GM18873 (cell line): ENCODE measurements around the gene FBN3.

Source experiments
- ATAC-seq: cut with Tn5 transposase; IDR thresholded peaks from one replicate; pipeline ENCODE4 v1.9.1; 2021; ENCODE audit warnings: mild to moderate bottlenecking, moderate library complexity, moderate number of reproducible peaks; ENCODE audit not compliant: unreplicated experiment, low FRiP score

The FBN3 gene

GRCh38 chr19:8069096-8069973 is 80.1 kb downstream of the FBN3 start:
- no peak for ATAC-seq

DNA sequence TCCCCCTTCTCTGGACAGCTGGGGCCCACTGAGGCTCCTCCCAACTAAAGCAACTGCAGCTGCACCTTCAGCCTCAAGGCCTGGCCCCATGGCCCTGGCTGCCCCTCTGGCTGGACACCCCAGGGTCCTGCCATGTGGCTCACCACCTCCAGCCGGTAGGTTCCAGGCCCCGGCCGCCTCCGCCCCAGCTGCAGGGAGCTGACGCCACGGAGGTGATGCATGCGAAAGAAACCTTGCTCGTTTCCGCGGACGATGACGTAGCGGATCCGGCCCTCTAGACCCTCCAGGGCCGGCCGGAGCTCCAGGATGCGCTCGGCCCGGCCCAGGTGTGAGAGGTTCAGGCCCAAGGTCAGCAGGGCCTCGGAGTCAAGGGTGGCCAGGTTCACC is 83.5 kb downstream of the FBN3 start:
- no peak for ATAC-seq

- no peak for ATAC-seq
These were observed 84.2 kb downstream of the FBN3 start for GRCh38 chr19:8064911-8065874.

DNA sequence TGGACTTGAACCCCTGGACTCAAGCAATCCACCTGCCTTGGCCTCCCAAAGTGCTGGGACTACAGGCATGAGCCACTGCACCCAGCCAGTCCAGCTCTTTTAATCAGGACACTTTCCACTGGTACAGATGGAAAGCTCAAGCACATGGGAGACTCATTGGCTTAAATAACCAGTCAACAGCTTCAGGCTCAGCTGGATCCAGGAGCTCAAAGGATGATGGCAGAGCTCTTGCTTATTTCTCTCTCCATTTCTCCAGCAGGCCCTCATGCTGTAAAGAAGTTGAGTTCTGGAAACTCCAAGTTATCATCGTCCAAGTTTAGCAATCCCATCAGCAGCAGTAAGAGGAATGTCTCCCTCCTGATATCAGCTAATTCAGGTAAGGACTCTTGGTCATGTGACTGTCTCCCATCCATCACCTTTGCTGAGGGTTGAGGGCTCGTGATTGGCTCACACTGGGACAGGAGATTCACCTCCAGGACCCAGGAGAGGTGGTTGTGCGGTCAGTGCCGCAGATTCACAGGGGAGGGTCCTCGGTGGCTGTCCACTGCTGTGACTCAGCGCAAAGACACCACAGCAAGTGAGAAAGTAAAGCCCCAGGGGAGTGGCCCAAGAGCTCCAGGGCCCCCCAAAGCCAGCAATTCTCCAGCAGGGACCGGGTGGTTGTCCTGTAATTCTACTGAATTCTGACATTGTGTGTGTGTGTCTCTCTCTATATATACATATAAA is 91.7 kb downstream of the FBN3 start:
- no peak for ATAC-seq

- no peak for ATAC-seq
These were observed 92.9 kb downstream of the FBN3 start for GRCh38 chr19:8056533-8056932.

DNA sequence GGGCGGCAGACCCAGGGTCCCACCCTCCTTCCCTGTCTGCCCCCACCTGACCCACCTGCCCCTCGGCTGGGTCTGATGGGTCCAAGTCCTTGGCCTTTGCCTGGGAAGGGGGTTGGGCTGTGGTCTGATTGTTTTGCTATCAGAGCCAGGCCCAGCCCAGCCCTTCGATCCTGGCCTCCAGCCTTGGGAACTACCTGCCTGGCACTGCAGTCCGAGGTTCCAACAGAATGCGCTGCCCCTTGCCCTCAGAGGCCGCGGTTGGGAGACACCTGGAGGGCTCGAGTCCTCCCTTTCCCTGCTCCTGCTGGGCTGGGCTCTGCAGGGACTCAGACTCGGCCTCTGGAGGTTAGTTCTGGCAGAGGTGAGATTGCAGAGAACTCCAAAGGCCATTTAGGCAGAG is 95.2 kb downstream of the FBN3 start:
- no peak for ATAC-seq

DNA sequence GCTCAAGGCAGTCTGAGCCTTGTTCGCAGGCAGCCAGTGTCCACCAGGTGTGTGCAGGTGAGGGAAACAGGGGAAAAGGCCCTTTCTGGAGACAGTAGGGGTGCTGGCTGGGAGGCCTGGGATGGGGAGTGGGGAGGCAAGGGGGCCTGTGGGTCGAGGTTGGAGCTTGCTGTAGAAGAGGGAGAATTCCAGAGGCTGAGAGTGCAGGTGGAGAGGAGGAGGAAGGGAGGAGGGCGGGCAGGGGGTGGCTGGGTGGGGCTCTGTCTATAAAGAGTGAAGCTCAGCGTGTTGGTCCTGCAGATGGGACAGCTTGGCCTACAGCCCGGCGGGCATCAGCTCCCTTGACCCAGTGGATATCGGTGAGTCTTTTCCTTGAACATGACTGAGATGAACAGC is 96.9 kb downstream of the FBN3 start, which contains the start of gene CCL25:
Gene CCL25, plus strand, starts transcription at position 297 of the 396 bp plus-strand sequence. CDS start 290 bp downstream, outside the sequence.
- ATAC-seq: no peak

GRCh38 chr19:8050274-8051096 is 98.9 kb downstream of the FBN3 start:
- ATAC-seq: peak; percentile 68

- no peak for ATAC-seq
These were observed 102.7 kb downstream of the FBN3 start for GRCh38 chr19:8046569-8047165.

DNA sequence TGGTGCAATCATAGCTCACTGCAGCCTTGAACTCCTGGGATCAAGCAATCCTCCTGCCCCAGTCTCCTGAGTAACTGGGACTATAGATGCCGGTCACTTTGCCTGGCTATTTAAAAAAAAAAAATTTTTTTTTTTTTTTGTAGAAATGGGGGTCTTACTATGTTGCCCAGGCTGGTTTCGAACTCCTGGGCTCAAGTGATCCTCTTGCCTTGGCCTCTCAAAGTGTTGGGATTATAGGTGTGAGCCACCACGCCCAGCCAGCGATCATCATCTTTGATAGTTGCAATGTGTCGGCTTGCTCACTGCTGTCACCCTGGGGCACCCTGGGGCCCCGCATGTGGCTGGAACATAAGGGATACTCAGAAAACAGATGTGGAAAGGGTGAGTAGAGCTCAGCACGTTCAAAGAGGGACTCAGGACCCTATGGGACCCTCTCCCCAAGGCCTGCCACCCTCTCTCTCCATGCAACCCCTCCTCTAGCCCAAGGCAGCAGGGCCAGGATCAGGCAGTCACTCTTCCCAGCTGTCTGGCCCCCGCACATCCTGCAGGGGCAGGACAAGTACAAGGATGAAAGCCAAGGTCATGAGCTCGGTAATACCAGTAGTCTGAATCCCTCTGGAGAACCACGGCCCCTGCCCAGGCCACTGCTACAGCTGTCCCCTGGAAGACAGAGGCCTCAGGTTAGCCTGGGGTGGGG is 103.4 kb downstream of the FBN3 start:
- no peak for ATAC-seq

GRCh38 chr19:8044018-8044417 is 105.4 kb downstream of the FBN3 start:
- ATAC-seq: no peak

- ATAC-seq: no peak
These were observed 106.5 kb downstream of the FBN3 start for GRCh38 chr19:8042900-8043299.

DNA sequence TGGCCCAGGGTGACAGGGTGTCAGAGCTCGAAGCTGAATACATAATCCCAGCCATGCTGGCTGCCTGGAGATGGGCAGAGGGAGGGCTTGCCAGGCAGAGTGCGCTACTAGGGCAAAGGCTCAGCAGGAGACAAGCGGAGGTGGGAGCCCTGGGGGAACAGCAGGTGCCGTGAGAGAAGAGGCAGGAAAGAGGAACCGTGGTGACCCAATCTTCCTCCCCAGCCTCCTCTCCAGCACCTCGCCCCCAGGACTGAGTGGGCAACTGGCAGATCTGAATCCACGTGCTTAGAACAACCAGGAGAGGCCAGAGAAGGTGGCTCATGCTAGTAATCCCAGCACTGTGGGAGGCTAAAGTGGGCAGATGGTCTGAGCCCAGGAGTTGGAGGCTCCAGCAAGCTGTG is 107.9 kb downstream of the FBN3 start:
- ATAC-seq: no peak

GRCh38 chr19:8039231-8039630 is 110.2 kb downstream of the FBN3 start:
- no peak for ATAC-seq

DNA sequence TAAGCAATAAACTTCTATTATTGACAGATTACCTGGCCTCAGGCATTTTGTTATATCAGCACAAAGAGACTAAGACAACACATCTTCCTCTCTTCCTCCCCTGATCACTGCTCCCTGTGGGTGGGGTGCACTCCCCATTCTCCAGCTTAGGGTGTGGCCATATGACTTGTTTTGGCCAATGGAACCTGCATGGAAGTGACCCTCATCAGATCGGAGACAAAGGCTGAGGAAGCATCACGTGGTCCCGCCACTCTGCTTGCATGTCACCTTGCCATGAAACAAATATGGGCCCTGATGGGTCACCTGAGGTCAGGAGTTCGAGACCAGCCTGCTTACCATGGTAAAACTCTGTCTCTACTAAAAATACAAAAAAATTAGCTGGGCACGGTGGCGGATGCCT is 110.6 kb downstream of the FBN3 start:
- ATAC-seq: no peak

- no peak for ATAC-seq
These were observed 112.8 kb downstream of the FBN3 start for GRCh38 chr19:8036434-8037099.

- ATAC-seq: no peak
These were observed 115.2 kb downstream of the FBN3 start for GRCh38 chr19:8034178-8034525.
